CD4-positive, CD25-positive, alpha-beta regulatory T cell (primary cell): ENCODE measurements around the gene ADCY2. TPM values are rescaled to one million over a fixed set of nuclear protein-coding genes. Genes with fewer than 3 reads are reported as not detected.
"Not testable (repeated sequence)": the region's sequence is repeated elsewhere in the genome, so short reads cannot be mapped to it uniquely, and the experiment has no call there.

Source experiments
- ATAC-seq, 2 donors: fragments of 150-1000 bp; cut with Tn5 transposase; one replicate each; pipeline ENCODE4 v1.10.0; 2021; ENCODE audit warnings: low read depth in 2 of 2, moderate number of reproducible peaks in 2 of 2, moderate library complexity in 1 of 2
- DNase-seq, 3 donors: peaks; one replicate each; pipeline versions ENCODE4 v3.0.0 to v3.0.0-alpha.2; 2012 to 2022; ENCODE audit warnings: mixed read lengths in 1 of 3
- H3K27ac ChIP-seq: one replicate; pipeline ENCODE4 v1.7.0; 2013; ENCODE audit warnings: mild to moderate bottlenecking, low read length; ENCODE audit not compliant: insufficient read depth, poor library complexity, severe bottlenecking
- H3K27me3 ChIP-seq: one replicate; pipeline ENCODE4 v1.7.0; 2013; ENCODE audit warnings: low read length; ENCODE audit not compliant: control insufficient read depth, insufficient read depth
- H3K36me3 ChIP-seq: one replicate; pipeline ENCODE4 v1.7.0; 2013; ENCODE audit warnings: mild to moderate bottlenecking, low read length, moderate library complexity; ENCODE audit not compliant: control insufficient read depth, insufficient read depth
- H3K4me1 ChIP-seq: 2 replicates; pipeline ENCODE4 v1.7.0; 2013; ENCODE audit warnings: mild to moderate bottlenecking, low read length; ENCODE audit not compliant: insufficient read depth, control insufficient read depth, poor library complexity, severe bottlenecking
- H3K4me3 ChIP-seq: one replicate; pipeline ENCODE4 v1.7.0; 2013; ENCODE audit warnings: low read depth, mild to moderate bottlenecking, low read length, moderate library complexity
- H3K9me3 ChIP-seq, 2 experiments: 1 replicate in 1 of 2; 2 replicates in 1 of 2; pipeline ENCODE4 v1.7.0; 2013; ENCODE audit warnings: low read length in 2 of 2, mild to moderate bottlenecking in 1 of 2, moderate library complexity in 1 of 2; ENCODE audit not compliant: control insufficient read depth in 2 of 2
- H3K27ac Mint-ChIP-seq, 3 donors: one replicate each; pipeline ENCODE4 v1.8.0; 2020 to 2022; ENCODE audit warnings: mild to moderate bottlenecking in 3 of 3, mixed read lengths in 3 of 3, moderate library complexity in 2 of 3
- H3K27me3 Mint-ChIP-seq: one replicate; pipeline ENCODE4 v1.8.0; 2022; ENCODE audit warnings: mild to moderate bottlenecking, mixed read lengths
- H3K36me3 Mint-ChIP-seq: one replicate; pipeline ENCODE4 v1.8.0; 2020; ENCODE audit warnings: mixed read lengths
- H3K4me1 Mint-ChIP-seq, 4 donors: one replicate each; pipeline ENCODE4 v1.8.0; 2020 to 2022; ENCODE audit warnings: mixed read lengths in 4 of 4, mild to moderate bottlenecking in 1 of 4
- H3K4me3 Mint-ChIP-seq, 4 donors: one replicate each; pipeline ENCODE4 v1.8.0; 2020 to 2022; ENCODE audit warnings: mild to moderate bottlenecking in 4 of 4, mixed read lengths in 4 of 4, moderate library complexity in 3 of 4
- H3K9me3 Mint-ChIP-seq, 7 donors: one replicate each; pipeline ENCODE4 v1.8.0; 2020 to 2022; ENCODE audit warnings: mixed read lengths in 7 of 7, mild to moderate bottlenecking in 3 of 7, moderate library complexity in 2 of 7
- polyA plus RNA-seq, 4 donors: library from polyadenylated mRNA; unstranded; fragments of 300-500 nt; fragmentation: Illumina TruSeq; gene quantifications; one replicate each; pipeline ENCODE4 v1.2.3, GENCODE V29; 2021
- total RNA-seq: library from RNA; stranded (reverse); gene quantifications from one replicate; pipeline ENCODE4 v1.2.3, GENCODE V29; 2022

ADCY2 gene
- total and polyA plus RNA-seq, 5 donors from 2014 or later: not detected

DNA sequence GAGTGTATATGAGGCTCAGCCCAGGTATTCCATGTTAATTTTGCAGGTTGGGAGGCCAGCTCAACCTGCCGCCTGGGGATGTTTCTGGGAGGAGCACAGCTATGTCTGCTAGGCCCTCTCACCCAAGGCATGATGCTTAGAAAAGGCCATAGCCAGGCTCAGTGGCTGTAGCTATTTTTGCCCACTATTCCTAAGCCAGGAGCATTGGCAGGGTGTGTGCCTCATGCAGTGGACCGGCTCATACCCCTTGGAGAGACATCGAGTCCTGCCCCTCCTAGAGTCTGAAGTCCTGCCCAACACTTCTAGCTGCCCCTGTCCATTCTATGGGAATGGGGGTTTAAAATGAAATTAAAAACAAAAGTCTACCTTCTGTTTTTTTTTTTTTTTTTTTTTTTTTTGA lies 22.3 kb downstream of the ADCY2 start:
- peaks cover 0 to 5% (median 0%) of the 10 kb centered on the region in 7 donors for H3K9me3 Mint-ChIP-seq
- no peak overlapping the region for H3K4me3 ChIP-seq
- H3K27me3 Mint-ChIP-seq: no peaks in the 10 kb centered on the region
- H3K9me3 ChIP-seq: no peaks in the 10 kb centered on the region
- ATAC-seq (no peak), DNase-seq (no peak)
- no peaks in the 10 kb centered on the region for H3K27me3 ChIP-seq
- no peaks in the 10 kb centered on the region for H3K4me1 ChIP-seq
- H3K4me3 Mint-ChIP-seq: no peak overlapping the region
- H3K36me3 ChIP-seq: no peaks in the 10 kb centered on the region
- no peak overlapping the region for H3K27ac ChIP-seq
- peaks cover 0 to 2% (median 0%) of the 10 kb centered on the region in 4 donors for H3K4me1 Mint-ChIP-seq
- H3K36me3 Mint-ChIP-seq: no peaks in the 10 kb centered on the region
- H3K27ac Mint-ChIP-seq: no peak overlapping the region

- H3K9me3 Mint-ChIP-seq: peaks cover 0 to 5% (median 0%) of the 10 kb centered on the region in 7 donors
- Histone ChIP-seq H3K4me1 (no peaks in the 10 kb centered on the region), H3K27me3 (no peaks in the 10 kb centered on the region), H3K4me3 (no peak overlapping the region), H3K9me3 (no peaks in the 10 kb centered on the region), H3K36me3 (no peaks in the 10 kb centered on the region), H3K27ac (no peak overlapping the region)
- no peaks in the 10 kb centered on the region for H3K27me3 Mint-ChIP-seq
- H3K27ac Mint-ChIP-seq: no peak overlapping the region
- ATAC-seq (no peak), DNase-seq (no peak)
- no peaks in the 10 kb centered on the region for H3K36me3 Mint-ChIP-seq
- H3K4me3 Mint-ChIP-seq: no peak overlapping the region
- H3K4me1 Mint-ChIP-seq: peaks cover 0 to 2% (median 0%) of the 10 kb centered on the region in 4 donors
These were observed 23.4 kb downstream of the ADCY2 start for GRCh38 chr5:7419367-7419766.

GRCh38 chr5:7419846-7420245 lies 23.9 kb downstream of the ADCY2 start:
- Histone ChIP-seq H3K27me3 (no peaks in the 10 kb centered on the region), H3K27ac (no peak overlapping the region), H3K4me1 (no peaks in the 10 kb centered on the region), H3K36me3 (no peaks in the 10 kb centered on the region), H3K9me3 (no peaks in the 10 kb centered on the region), H3K4me3 (no peak overlapping the region)
- Mint-ChIP-seq H3K27ac (no peak overlapping the region), H3K4me3 (no peak overlapping the region), H3K9me3 (peaks cover 0 to 7% (median 0%) of the 10 kb centered on the region in 7 donors), H3K36me3 (no peaks in the 10 kb centered on the region), H3K4me1 (peaks cover 0 to 2% (median 0%) of the 10 kb centered on the region in 4 donors), H3K27me3 (no peaks in the 10 kb centered on the region)
- ATAC-seq (no peak), DNase-seq (no peak)

DNA sequence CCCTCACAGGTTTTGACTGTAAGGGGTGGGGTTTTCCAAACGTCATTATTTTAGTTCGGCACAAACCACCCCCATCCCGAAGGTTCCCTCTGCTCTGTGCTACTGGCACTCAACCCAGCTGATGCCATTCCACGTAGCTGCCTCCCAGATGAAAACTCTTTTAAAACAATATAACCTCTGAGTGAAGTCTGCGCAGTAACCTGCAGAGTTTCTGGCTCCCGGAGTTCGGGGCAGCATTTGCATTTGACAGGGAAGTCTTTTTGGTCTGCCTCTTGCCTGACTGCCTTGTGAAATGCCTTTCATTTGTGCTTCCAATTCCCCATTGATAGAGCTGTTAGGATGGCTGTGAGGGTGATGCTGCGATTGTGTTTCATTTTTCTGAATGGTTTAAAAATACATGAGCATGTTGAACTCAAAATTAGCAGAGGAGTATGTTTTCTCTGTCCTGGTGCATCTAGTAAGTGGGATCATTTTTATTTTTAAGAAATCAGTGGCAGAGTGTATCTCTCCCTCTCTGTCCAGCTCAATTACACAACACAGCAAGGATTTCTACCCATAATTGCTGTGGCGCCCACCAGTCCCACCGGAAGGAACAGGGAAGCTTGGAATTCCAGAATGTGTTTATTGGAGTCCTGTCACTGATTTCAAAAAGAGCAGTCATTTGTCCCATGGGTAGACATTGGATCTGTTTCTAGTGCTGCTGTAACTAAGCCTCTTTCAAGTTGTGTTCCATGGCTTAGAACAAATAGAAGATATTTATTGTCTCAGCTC lies 24.8 kb downstream of the ADCY2 start:
- Mint-ChIP-seq H3K27me3 (no peaks in the 10 kb centered on the region), H3K9me3 (peaks cover 0 to 5% (median 0%) of the 10 kb centered on the region in 7 donors), H3K4me1 (peaks cover 0 to 2% (median 0%) of the 10 kb centered on the region in 4 donors), H3K36me3 (no peaks in the 10 kb centered on the region), H3K4me3 (no peak overlapping the region), H3K27ac (no peak overlapping the region)
- H3K36me3 ChIP-seq: no peaks in the 10 kb centered on the region
- H3K4me3 ChIP-seq: no peak overlapping the region
- ATAC-seq: no peak
- H3K4me1 ChIP-seq: no peaks in the 10 kb centered on the region
- H3K9me3 ChIP-seq: no peaks in the 10 kb centered on the region
- no peaks in the 10 kb centered on the region for H3K27me3 ChIP-seq
- DNase-seq: no peak
- H3K27ac ChIP-seq: no peak overlapping the region

GRCh38 chr5:7422316-7423106 lies 26.6 kb downstream of the ADCY2 start:
- H3K4me1 ChIP-seq: no peaks in the 10 kb centered on the region
- no peak for ATAC-seq
- no peak for DNase-seq
- H3K27ac Mint-ChIP-seq: no peak overlapping the region
- no peak overlapping the region for H3K4me3 ChIP-seq
- H3K36me3 Mint-ChIP-seq: no peaks in the 10 kb centered on the region
- no peak overlapping the region for H3K4me3 Mint-ChIP-seq
- no peak overlapping the region for H3K27ac ChIP-seq
- peaks cover 4% of the 10 kb centered on the region for H3K27me3 Mint-ChIP-seq
- no peaks in the 10 kb centered on the region for H3K9me3 ChIP-seq
- peaks cover 0 to 5% (median 0%) of the 10 kb centered on the region in 7 donors for H3K9me3 Mint-ChIP-seq
- no peaks in the 10 kb centered on the region for H3K27me3 ChIP-seq
- peaks cover 0 to 2% (median 0%) of the 10 kb centered on the region in 4 donors for H3K4me1 Mint-ChIP-seq
- H3K36me3 ChIP-seq: no peaks in the 10 kb centered on the region

DNA sequence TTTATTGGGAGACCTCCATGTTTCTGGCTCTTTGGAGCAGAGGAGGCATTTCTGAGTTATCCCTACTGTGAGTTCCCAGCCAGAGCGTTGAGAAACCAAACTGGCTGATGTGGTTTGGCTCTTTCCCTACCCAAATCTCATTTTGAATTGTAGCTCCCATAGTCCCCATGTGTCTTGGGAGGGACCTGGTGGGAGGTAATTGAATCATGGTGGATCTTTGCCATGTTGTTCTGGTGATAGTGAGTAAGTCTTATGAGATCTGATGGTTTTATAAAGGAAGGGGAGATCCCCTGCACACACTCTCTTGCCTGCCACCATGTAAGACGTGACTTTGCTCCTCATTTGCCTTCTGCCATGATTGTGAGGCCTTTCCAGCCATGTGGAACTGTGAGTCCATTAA lies 27.3 kb downstream of the ADCY2 start:
- H3K4me3 ChIP-seq, H3K4me3 Mint-ChIP-seq, H3K36me3 ChIP-seq, DNase-seq, H3K36me3 Mint-ChIP-seq, H3K27me3 Mint-ChIP-seq, H3K27ac Mint-ChIP-seq, H3K9me3 Mint-ChIP-seq, H3K4me1 ChIP-seq, H3K9me3 ChIP-seq, ATAC-seq, H3K27me3 ChIP-seq, H3K27ac ChIP-seq, H3K4me1 Mint-ChIP-seq: not testable (repeated sequence)

DNA sequence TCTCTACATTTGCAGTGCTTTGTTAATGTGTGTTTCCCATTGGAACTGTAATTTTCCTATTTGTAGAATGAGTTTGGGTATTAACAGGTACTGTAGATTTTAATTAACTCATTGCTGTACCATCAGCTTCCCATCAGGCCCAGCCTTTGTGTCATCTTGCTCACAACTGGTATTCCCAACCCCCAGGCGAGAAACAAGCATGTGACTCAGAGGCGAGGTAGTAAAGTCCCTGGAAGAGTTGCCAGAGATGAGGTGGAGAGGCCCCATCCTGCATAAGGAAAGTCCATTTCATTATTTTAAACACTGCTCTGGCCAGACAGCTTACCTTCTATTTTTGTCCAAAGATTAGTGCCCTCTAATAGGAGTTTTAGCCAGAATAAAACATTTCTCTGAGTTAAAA lies 29.9 kb downstream of the ADCY2 start:
- H3K4me3 Mint-ChIP-seq: no peak overlapping the region
- H3K4me1 Mint-ChIP-seq: no peaks in the 10 kb centered on the region
- DNase-seq: no peak
- Histone ChIP-seq H3K4me1 (no peaks in the 10 kb centered on the region), H3K9me3 (no peaks in the 10 kb centered on the region), H3K36me3 (no peaks in the 10 kb centered on the region), H3K4me3 (no peak overlapping the region), H3K27ac (no peak overlapping the region), H3K27me3 (no peaks in the 10 kb centered on the region)
- H3K27me3 Mint-ChIP-seq: peaks cover 10% of the 10 kb centered on the region
- H3K36me3 Mint-ChIP-seq: no peaks in the 10 kb centered on the region
- H3K27ac Mint-ChIP-seq: no peak overlapping the region
- ATAC-seq: no peak
- H3K9me3 Mint-ChIP-seq: peaks cover 0 to 3% (median 1%) of the 10 kb centered on the region in 7 donors
